Osteocyte (in vitro differentiated cells): Measurements from ENCODE around the gene FAM174C. TPM values are rescaled to one million over a fixed set of nuclear protein-coding genes. Genes with fewer than 3 reads are reported as not detected.
A peak's percentile ranks its signal among the peaks of the same experiment; 100 is the strongest.

Experiments
- DNase-seq: peaks from one replicate; pipeline ENCODE4 v3.0.0; 2021; ENCODE audit warnings: mixed read lengths; ENCODE audit not compliant: unreplicated experiment; ENCODE audit errors: extremely low spot score
- H3K27ac Mint-ChIP-seq: one replicate; pipeline ENCODE4 v1.8.0; 2021; ENCODE audit warnings: mild to moderate bottlenecking, mixed read lengths; ENCODE audit not compliant: unreplicated experiment
- H3K27me3 Mint-ChIP-seq: one replicate; pipeline ENCODE4 v1.8.0; 2021; ENCODE audit warnings: mixed read lengths; ENCODE audit not compliant: unreplicated experiment
- H3K36me3 Mint-ChIP-seq: one replicate; pipeline ENCODE4 v1.8.0; 2021; ENCODE audit warnings: mixed read lengths; ENCODE audit not compliant: unreplicated experiment
- H3K4me1 Mint-ChIP-seq: one replicate; pipeline ENCODE4 v1.8.0; 2021; ENCODE audit warnings: mixed read lengths; ENCODE audit not compliant: unreplicated experiment
- H3K4me3 Mint-ChIP-seq: one replicate; pipeline ENCODE4 v1.8.0; 2021; ENCODE audit warnings: mild to moderate bottlenecking, moderate library complexity, mixed read lengths; ENCODE audit not compliant: unreplicated experiment
- H3K9me3 Mint-ChIP-seq: one replicate; pipeline ENCODE4 v1.8.0; 2021; ENCODE audit warnings: mixed read lengths; ENCODE audit not compliant: unreplicated experiment
- total RNA-seq: library from RNA; stranded (reverse); gene quantifications from 2 replicates; pipeline ENCODE4 v1.2.1, GENCODE V29; 2021
- TF ChIP-seq, protein P1 (sequence below): fragments of 200-600 bp; sonication (generic); IDR thresholded peaks from 2 replicates; pipeline ENCODE4 v1.5.0; 2021; ENCODE audit warnings: antibody characterized with exemption, mild to moderate bottlenecking, moderate library complexity

Gene FAM174C
- total RNA-seq, 1 donor from 2014 or later: 35.3 TPM

DNA sequence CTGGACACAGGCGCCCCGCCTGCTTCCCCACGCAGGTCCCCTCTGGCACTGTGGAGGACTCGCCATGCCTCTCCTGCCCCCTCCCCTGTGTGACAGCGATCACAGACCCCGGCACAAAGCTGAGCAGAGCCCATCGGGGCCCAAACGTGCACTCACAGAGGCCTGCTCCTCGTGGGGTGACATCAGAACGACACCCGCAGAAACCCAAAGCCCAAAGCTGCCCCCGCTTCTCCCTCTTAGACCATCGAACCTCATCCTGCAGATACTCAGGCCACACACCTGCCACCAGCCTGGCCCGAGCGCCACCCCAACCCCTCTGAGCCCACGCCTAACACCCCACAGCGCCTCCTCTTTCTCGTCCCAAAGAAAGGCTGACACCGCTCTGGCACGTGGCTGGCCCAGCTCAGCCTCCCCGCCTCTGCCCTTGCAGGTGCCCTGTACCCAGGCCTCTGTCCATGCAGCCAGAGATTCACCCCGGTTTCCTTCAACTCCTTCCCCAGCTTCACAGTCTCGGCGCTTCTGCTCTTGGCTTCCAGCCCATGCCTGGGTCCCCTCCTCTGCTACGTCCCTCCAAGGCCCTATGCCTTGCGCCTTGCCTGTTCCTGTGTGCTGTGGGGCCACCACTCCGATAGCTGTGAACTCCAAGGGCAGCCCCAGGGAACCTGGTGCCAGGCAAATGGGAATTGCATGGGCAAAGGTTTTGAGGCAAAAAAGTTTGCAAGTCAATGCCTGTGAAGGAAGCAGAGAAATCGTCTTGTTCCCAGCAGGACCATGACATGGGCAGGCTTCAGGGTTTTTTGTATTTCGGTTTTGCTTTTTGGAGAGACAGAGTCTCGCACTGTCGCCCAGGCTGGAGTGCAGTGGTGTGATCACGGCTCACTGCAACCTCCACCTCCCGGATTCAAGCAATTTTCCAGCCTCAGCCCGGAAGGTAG lies 36.7 kb upstream of the FAM174C start:
- Mint-ChIP-seq H3K27ac (peak overlapping the region; percentile 63), H3K4me3 (peak overlapping the region; percentile 72), H3K36me3 (no peaks in the 10 kb centered on the region), H3K4me1 (peaks cover 32% of the 10 kb centered on the region), H3K27me3 (no peaks in the 10 kb centered on the region), H3K9me3 (no peaks in the 10 kb centered on the region)
- no peak for DNase-seq
- TF ChIP-seq, protein P1, sequence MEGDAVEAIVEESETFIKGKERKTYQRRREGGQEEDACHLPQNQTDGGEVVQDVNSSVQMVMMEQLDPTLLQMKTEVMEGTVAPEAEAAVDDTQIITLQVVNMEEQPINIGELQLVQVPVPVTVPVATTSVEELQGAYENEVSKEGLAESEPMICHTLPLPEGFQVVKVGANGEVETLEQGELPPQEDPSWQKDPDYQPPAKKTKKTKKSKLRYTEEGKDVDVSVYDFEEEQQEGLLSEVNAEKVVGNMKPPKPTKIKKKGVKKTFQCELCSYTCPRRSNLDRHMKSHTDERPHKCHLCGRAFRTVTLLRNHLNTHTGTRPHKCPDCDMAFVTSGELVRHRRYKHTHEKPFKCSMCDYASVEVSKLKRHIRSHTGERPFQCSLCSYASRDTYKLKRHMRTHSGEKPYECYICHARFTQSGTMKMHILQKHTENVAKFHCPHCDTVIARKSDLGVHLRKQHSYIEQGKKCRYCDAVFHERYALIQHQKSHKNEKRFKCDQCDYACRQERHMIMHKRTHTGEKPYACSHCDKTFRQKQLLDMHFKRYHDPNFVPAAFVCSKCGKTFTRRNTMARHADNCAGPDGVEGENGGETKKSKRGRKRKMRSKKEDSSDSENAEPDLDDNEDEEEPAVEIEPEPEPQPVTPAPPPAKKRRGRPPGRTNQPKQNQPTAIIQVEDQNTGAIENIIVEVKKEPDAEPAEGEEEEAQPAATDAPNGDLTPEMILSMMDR: no peak

DNA sequence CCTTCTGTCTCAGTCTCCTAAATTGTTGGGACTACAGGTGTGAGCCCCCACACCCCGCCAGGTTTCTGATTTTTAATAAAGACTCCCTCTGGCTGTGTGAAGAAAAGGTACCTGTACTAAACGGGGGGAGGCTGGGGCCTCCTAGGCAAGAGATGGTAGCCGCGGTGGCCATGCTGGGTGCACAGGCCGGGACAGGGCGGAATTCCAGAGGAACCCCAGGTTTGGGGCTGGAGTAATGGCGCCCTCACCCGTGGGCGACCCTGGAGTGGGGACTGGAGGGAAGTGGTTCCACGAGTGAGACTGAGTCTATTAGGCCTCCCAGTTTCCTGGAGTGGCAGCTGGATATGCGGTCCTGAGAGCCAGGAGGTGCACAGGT lies 35.9 kb upstream of the FAM174C start:
- Mint-ChIP-seq H3K9me3 (no peaks in the 10 kb centered on the region), H3K36me3 (no peaks in the 10 kb centered on the region), H3K4me3 (peak overlapping the region; percentile 59), H3K27me3 (no peaks in the 10 kb centered on the region), H3K27ac (peak overlapping the region; percentile 63), H3K4me1 (peaks cover 32% of the 10 kb centered on the region)
- no peak for DNase-seq
- TF ChIP-seq, protein P1: no peak

DNA sequence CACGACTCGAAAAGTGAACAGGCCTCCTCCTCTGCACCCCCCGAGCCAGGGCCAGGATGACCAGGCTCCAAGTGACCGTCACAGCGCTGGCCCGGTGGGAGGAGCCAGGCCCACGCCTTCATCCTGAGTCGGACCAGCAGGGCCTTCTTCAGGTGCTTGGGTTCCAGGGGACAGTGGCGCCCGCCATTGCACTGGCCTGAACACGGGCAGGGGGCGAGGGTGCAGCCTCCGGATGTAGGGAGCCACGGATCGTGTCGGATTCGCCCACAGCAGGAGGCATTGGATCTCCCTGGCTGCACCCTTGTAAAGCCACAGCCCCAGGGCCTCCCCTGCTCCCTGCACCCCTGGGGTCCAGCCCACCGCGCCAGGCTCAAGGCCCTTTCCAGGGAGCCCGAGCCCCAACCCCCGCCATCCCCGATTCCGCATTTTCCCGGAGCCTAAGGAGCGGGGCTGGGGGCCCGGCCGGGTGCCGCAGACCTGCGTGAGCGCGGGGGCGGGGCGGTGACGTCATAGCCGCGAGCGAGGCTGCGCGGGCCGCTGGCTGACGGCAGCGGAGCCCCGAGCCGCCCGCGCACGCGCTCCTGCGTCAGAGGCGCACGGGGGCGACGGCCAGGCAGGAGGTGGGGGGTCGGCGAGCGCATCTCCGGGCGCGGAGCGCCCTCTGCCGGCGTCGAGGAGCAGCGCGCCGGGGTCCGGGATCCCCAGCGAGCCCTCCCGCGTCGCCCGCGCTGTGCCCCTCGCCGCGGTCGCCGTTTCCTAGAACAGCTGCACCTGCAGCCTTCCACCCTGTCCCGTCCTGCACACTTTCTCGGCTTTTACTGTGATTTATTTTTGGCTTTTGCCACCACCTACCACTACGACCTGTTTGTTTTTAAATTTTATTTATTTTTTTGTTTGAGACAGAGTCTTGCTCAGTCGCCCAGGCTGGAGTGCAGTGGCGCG lies 35.3 kb upstream of the FAM174C start:
- peak; percentile 97 for DNase-seq
- Mint-ChIP-seq H3K27ac (no peak overlapping the region), H3K9me3 (no peaks in the 10 kb centered on the region), H3K27me3 (no peaks in the 10 kb centered on the region), H3K36me3 (no peaks in the 10 kb centered on the region), H3K4me1 (peaks cover 36% of the 10 kb centered on the region), H3K4me3 (peak overlapping the region; percentile 59)
- TF ChIP-seq, protein P1: peak; percentile 96

DNA sequence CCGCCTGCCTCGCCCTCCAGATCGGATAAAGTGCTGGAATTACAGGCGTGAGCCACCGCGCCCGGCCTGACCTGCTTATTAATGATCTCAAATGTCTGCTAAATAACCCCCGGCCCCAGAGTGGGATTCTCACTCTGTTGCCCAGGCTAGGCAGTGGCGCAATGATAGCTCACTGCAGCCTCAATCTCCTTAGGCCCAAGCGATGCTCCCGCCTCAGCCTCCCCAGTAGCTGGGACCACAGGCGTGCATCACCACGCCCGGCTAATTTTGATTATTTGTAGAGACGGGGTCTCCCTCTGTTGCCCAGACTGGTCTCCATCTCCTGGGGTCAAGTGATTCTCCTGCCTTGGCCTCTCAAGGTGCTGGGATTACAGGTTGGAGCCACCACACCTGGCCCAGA lies 34.4 kb upstream of the FAM174C start:
- TF ChIP-seq, protein P1: no peak
- DNase-seq: no peak
- no peaks in the 10 kb centered on the region for H3K9me3 Mint-ChIP-seq

More for the DNA sequence above, 34.4 kb upstream of the FAM174C start:
- Mint-ChIP-seq H3K27ac (peak overlapping the region; percentile 95), H3K4me3 (peak overlapping the region; percentile 79), H3K36me3 (no peaks in the 10 kb centered on the region), H3K4me1 (peaks cover 38% of the 10 kb centered on the region), H3K27me3 (no peaks in the 10 kb centered on the region)
